Measurements from ENCODE around the gene AMPD3. TPM values are rescaled to one million over a fixed set of nuclear protein-coding genes. Genes with fewer than 3 reads are reported as not detected.

AMPD3 gene
- total RNA-seq, 1 donor from 2014 or later: 18.3 TPM

DNA sequence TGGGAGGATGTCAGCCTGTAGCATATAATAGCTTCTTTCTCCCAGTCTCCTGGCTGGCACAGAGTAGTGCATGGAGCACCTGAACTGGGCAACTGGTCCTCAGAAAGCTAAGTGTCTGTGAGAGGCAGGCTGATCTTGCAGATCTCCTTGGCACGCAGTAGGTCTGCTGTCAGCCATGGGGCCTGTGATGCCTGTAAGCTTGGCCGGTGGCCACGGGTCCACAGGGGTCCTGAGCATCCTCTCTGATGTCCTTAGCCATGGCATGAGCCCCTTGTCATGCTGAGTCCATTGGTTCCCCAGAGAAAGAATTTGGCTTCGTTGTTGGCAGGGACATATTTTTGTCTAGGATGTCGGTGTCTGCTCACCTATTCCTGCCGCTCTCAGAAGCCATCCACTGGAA, 25.0 kb downstream of the AMPD3 start:
- Mint-ChIP-seq H3K27me3 (no peaks in the 10 kb centered on the region), H3K4me3 (no peak overlapping the region), H3K36me3 (ENCODE audit: low read depth) (peaks cover 39% of the 10 kb centered on the region), H3K9me3 (no peaks in the 10 kb centered on the region), H3K27ac (no peak overlapping the region), H3K4me1 (peaks cover 5% of the 10 kb centered on the region)
- no peak for DNase-seq
- intact Hi-C loops (cut with micrococcal nuclease): no loop called here

DNA sequence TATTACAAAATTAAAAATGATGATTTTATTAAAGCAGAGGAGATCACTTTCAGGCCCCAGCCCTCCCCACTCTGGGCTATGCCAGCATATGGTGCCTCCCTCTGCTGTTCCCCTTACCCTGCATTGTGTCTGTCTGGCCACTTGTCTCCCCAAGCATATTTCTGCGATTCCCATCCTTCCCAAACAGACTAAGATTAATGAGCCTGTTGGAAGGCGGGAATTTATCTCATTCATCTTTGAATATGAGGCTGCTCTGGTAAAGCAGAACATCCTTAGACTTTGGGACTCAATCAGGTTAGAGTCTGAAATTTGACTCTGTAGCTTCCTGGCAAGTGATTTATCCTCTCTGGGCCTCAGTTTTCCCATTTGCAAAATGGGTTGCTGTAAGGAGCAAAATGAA, 25.7 kb downstream of the AMPD3 start:
- Mint-ChIP-seq H3K4me3 (no peak overlapping the region), H3K9me3 (no peaks in the 10 kb centered on the region), H3K36me3 (ENCODE audit: low read depth) (peaks cover 35% of the 10 kb centered on the region), H3K27ac (no peak overlapping the region), H3K4me1 (peaks cover 5% of the 10 kb centered on the region), H3K27me3 (no peaks in the 10 kb centered on the region)
- intact Hi-C loops (cut with micrococcal nuclease): no loop called here
- no peak for DNase-seq

DNA sequence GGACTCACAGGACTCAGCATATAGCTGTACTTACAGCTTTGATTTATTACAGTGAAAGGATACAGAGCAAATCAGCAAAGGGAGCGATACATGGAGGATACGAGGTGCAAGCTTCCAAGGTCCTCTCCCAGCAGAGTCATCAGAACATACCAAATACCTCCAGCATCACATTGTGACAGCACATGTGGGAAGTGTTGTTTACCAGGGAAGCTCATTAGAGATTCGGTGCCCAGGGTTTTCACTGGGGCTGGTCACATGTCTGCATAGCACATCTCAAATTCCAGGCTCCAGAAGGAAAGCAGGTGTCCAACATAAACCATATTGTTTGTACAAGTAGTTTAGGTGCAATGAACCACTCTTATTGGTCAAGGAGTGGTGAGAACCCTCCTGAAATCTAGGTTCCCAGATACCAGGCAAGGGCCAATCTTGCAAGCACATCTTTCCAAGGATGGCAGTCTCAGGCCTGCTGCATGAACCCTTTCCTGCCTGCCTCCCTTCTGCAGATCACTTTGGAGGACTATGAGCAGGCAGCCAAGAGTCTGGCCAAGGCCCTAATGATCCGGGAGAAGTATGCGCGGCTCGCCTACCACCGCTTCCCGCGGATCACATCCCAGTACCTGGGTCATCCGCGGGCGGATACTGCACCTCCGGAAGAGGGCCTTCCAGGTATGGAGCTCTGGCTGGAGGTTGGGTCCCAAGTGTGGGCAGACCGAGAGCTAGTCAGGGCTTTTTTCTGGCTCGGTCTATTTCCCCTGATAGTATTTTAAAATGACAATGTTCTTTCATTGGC, 26.7 kb downstream of the AMPD3 start:
- H3K4me3 Mint-ChIP-seq: no peak overlapping the region
- no peak overlapping the region for H3K27ac Mint-ChIP-seq
- no peak for DNase-seq
- H3K4me1 Mint-ChIP-seq: peaks cover 5% of the 10 kb centered on the region
- intact Hi-C loops (cut with micrococcal nuclease): no loop called here
- H3K27me3 Mint-ChIP-seq: no peaks in the 10 kb centered on the region
- H3K36me3 Mint-ChIP-seq (ENCODE audit: low read depth): peaks cover 34% of the 10 kb centered on the region
- no peaks in the 10 kb centered on the region for H3K9me3 Mint-ChIP-seq

DNA sequence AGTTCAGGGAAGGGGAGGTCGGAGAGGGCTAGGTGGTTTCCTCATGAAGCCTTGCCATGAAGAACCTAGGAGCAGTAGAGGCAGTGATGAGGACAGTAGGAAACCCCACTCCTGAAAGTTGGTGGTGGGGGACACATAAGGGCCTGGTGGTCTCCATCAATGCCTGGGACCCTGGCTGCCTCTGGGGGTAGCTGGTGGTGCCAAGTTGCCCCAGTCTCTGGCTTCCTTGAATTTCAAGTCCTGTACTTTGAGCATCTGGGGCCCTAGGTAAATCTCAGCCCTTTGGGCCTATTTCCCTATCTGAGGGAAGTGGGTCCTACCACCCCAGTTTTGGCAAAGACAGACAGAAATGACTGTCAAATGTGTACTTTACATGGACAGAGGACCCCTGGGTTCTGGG, 28.1 kb downstream of the AMPD3 start:
- Mint-ChIP-seq H3K9me3 (no peaks in the 10 kb centered on the region), H3K4me3 (no peak overlapping the region), H3K27ac (no peak overlapping the region), H3K4me1 (peaks cover 10% of the 10 kb centered on the region), H3K27me3 (no peaks in the 10 kb centered on the region), H3K36me3 (ENCODE audit: low read depth) (peaks cover 35% of the 10 kb centered on the region)
- no peak for DNase-seq
- intact Hi-C loops (cut with micrococcal nuclease): no loop called here

DNA sequence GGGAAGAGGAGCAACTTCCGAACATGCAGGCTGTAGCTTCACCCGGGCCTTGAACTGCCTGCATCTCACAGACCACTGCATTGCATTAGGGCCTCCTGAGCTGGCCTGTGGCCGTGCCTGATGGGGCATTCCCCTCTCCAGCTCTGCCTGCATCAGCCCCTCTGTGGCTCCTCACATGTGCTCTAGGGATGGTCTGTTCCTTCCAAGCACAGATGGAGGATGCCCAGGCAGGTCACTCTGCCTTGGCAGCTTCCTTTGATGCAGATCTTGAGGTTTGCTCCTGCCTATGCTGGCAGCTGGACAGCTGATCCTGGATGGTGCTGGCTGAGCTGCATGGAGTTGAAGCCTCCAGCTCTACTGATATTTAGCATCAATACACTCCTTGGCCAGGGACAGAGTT, 28.5 kb downstream of the AMPD3 start:
- Mint-ChIP-seq H3K27me3 (no peaks in the 10 kb centered on the region), H3K4me1 (peaks cover 11% of the 10 kb centered on the region), H3K9me3 (no peaks in the 10 kb centered on the region), H3K27ac (no peak overlapping the region), H3K4me3 (no peak overlapping the region), H3K36me3 (ENCODE audit: low read depth) (peaks cover 36% of the 10 kb centered on the region)
- intact Hi-C loops (cut with micrococcal nuclease): no loop called here
- no peak for DNase-seq

DNA sequence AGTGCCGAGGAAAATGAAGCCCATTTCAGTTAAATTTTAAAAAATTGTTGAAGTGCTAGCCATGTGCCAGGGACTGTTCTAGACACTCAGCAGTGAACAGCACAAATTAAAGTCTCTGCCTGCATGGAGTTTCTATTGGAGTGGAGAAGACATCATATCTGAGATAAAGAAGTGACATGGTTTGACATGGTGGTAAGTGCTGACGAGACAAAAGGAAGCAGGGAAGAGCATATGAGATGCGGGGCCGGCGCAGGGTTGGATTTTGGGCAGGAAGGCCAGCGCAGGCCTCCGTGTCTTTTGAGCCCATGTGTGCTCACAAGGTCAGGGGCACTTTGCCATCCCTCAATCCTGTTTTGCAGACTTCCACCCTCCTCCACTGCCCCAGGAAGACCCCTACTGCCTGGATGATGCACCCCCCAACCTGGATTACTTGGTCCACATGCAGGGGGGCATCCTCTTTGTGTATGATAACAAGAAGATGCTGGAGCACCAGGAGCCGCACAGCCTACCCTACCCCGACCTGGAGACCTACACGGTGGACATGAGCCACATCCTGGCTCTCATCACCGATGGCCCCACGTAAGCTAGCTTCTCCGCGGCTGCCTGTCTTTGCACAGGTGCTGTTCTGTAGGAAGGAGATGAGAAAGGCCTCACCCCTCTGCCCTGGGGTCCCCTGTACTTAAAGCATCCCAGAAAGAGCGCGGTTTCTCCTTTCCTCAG, 29.6 kb downstream of the AMPD3 start:
- intact Hi-C loops (cut with micrococcal nuclease): no loop called here
- Mint-ChIP-seq H3K9me3 (no peaks in the 10 kb centered on the region), H3K27me3 (no peaks in the 10 kb centered on the region), H3K36me3 (ENCODE audit: low read depth) (peaks cover 37% of the 10 kb centered on the region), H3K27ac (no peak overlapping the region), H3K4me1 (peaks cover 15% of the 10 kb centered on the region), H3K4me3 (no peak overlapping the region)
- no peak for DNase-seq

DNA sequence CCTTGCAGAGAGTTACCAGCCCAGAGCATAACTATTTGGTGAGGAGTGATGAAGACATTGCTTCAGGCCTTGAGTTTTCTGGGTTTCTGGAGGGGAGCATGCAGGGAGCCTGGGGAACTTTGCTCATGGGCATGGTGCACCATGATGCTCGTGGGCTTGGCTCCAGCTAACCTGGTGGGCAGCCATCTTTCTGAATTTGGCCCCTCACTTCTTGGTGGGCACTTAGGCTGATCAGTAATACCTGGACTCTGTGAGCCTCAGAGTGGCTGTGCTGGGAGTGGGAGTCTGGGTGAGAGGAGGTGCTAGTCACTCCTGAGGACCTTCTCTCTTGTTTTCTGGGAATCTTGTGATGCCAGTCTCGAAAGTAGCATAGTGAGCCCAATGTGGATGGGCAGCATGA, 30.6 kb downstream of the AMPD3 start:
- H3K27me3 Mint-ChIP-seq: no peaks in the 10 kb centered on the region
- H3K27ac Mint-ChIP-seq: no peak overlapping the region
- H3K9me3 Mint-ChIP-seq: no peaks in the 10 kb centered on the region
- DNase-seq: no peak
- intact Hi-C loops (cut with micrococcal nuclease): no loop called here
- H3K36me3 Mint-ChIP-seq (ENCODE audit: low read depth): peaks cover 35% of the 10 kb centered on the region
- peaks cover 15% of the 10 kb centered on the region for H3K4me1 Mint-ChIP-seq
- no peak overlapping the region for H3K4me3 Mint-ChIP-seq

DNA sequence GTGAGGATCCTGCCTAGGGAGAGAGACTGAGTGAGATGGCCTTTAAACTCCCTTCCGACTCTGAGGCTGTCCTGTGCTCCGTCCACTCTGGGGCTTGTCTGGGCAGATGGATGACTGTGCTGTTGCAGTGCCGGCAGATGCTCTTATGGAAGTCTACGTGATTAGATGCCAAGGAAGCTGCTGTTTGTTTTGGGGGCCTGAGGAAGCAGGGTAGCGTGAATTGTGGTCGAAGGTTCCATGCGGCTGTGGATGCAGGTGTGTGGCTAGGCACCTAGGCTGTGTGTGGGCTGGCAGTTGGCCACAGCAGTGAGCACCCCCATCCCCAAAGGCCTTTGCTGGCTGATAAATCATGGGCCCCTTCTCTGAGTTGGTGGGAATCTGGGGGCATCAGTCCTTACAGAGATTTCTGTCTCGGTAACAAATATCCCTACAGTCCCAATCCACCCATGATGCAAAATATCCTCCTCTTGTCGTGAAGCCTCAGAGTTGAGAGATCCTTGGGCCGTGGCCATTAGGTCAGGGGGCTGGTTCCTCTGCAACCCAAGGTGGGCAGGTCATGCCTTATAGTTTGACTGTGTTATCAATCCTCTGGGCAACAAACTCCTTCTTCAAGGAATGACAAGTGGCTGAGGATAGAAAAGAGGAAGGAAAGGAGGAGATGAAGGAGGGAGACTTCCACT, 31.2 kb downstream of the AMPD3 start:
- Mint-ChIP-seq H3K27ac (peak overlapping the region; percentile 20), H3K27me3 (no peaks in the 10 kb centered on the region), H3K36me3 (ENCODE audit: low read depth) (peaks cover 32% of the 10 kb centered on the region), H3K4me3 (no peak overlapping the region), H3K9me3 (no peaks in the 10 kb centered on the region), H3K4me1 (peaks cover 15% of the 10 kb centered on the region)
- intact Hi-C loops (cut with micrococcal nuclease): no loop called here
- DNase-seq: no peak

DNA sequence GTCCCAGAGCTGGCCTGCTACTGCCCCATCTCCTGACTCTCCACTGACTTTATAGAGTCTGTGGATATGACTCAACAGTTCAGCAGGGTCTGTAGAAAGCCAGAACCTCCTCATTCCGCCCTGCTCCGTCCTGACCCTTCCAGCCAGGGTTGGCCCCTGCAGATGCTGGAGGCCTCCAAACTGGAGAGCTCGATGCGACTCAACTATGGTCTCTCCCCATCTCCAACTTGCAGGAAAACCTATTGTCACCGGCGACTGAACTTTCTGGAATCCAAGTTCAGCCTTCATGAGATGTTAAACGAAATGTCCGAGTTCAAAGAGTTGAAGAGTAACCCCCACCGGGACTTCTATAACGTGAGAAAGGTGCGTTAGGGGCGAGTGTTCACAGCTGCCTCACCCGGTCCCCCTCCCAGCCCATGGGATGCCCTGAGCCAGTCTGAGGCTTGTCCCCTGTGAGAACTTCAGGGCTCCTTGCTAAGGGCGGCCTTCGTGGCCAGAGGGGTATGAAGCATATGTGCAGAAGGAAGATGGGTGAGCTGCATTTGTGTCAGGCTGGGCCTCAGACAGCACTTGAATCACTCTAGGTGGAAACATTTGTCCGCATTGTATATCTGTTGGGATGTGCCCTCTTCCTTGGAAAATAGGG, 32.1 kb downstream of the AMPD3 start:
- DNase-seq: no peak
- intact Hi-C loops (cut with micrococcal nuclease): no loop called here
- Mint-ChIP-seq H3K9me3 (no peaks in the 10 kb centered on the region), H3K4me1 (peaks cover 15% of the 10 kb centered on the region), H3K27me3 (no peaks in the 10 kb centered on the region), H3K36me3 (ENCODE audit: low read depth) (peaks cover 35% of the 10 kb centered on the region), H3K4me3 (no peak overlapping the region), H3K27ac (no peak overlapping the region)

DNA sequence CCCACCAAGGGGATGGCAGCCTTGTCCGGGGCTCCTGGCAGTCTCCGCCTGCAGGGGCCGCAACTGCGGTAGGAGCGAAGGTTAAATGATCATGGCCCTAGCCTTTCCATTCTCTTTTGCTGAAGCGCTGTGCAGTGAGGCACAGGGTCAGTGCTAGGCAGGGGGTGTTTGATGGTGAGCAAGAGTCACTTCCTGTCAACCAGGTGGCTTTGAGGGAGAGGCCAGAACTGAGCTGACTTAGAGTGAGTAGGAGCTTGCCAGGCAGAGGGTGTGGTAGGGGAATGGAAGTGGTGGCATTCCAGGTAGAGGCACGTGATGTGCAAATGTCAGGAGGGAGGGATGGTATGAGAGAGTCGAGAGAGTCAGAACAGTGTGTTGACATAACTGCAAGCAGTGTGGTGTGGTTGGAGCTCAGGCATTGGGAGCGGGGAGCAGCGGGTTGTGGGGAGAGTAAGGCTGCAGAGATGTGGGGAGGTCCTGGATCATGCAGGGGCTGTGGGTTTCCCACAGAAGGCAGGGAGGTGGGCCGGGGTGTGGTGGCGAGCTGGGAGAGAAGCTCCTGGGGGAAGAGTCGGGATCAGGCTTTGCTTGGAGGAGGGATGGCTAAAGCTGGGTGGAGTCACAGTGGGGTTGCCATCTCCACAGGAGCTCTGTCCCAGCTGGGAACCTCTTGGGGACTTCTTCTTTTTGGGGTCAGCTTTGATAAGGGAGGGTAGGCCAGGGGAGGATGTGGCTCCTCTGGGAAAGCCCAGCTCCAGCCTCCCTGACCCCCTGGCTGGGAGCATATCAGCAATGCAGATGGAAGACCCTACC, 33.3 kb downstream of the AMPD3 start:
- no peak overlapping the region for H3K4me3 Mint-ChIP-seq
- DNase-seq: no peak
- no peaks in the 10 kb centered on the region for H3K27me3 Mint-ChIP-seq
- intact Hi-C loops (cut with micrococcal nuclease): no loop called here
- H3K9me3 Mint-ChIP-seq: no peaks in the 10 kb centered on the region
- peaks cover 42% of the 10 kb centered on the region for H3K36me3 Mint-ChIP-seq (ENCODE audit: low read depth)
- peaks cover 15% of the 10 kb centered on the region for H3K4me1 Mint-ChIP-seq
- peak overlapping the region; percentile 29 for H3K27ac Mint-ChIP-seq

DNA sequence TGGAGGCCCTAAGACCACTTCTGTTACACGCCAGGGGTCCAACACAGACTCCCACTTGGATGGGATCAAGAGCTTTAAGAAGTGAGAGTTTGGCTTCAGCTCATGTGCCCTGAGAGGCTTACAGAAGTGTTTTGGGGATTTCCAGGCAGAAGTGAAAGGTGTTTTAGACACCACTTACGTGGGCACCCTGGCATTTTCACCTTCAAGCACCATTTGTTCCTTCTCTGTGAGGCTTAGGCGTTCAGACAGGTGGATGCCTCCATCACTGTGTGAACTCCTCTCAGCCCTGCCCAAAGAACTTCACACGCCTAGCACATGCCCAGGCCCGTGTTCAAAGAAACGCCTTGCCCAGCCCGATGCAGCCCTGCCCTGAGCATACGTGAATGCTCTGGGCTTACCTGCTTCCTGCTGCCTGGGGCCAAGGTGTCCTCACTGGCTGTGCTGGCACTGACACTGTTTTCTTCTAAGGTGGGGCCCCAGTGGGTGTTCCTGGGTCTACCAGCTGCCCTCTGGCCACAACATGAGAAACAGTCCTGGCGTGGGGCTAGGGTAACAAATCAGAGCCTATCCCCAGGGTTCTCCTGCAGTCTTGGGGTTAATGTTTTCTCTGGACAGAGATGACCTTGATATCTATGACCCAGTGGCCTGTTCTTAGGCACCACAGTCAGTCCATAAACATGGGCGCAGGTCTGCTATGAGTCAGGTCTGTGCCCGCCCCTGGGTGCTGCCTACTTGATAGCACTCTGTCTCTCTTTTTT, 34.0 kb downstream of the AMPD3 start:
- intact Hi-C loops (cut with micrococcal nuclease): no loop called here
- no peak for DNase-seq
- H3K4me1 Mint-ChIP-seq: peaks cover 15% of the 10 kb centered on the region
- no peak overlapping the region for H3K4me3 Mint-ChIP-seq
- no peaks in the 10 kb centered on the region for H3K9me3 Mint-ChIP-seq
- H3K36me3 Mint-ChIP-seq (ENCODE audit: low read depth): peaks cover 44% of the 10 kb centered on the region
- H3K27ac Mint-ChIP-seq: peak overlapping the region; percentile 25
- no peaks in the 10 kb centered on the region for H3K27me3 Mint-ChIP-seq

DNA sequence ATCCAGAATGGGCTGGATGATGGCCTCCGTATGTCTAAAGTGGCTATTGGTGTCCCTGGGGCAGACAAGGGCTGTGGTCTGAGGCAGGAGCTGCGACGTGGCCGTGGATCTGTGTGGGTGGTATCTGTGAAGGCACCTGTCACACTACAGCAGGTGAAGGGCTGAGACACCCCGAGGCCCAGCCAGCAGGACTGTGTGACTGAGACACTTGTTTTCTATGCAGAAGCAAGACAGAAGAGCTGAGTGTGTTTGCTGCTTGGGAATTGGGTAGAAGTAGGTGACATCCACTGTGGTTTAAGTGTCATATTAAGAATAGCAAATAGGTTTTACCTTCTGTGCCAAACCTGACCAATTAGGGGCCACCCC, 35.0 kb downstream of the AMPD3 start:
- no peak overlapping the region for H3K4me3 Mint-ChIP-seq
- H3K4me1 Mint-ChIP-seq: peaks cover 15% of the 10 kb centered on the region
- no peak for DNase-seq
- intact Hi-C loops (cut with micrococcal nuclease): no loop called here
- no peaks in the 10 kb centered on the region for H3K27me3 Mint-ChIP-seq
- no peak overlapping the region for H3K27ac Mint-ChIP-seq
- peaks cover 47% of the 10 kb centered on the region for H3K36me3 Mint-ChIP-seq (ENCODE audit: low read depth)
- H3K9me3 Mint-ChIP-seq: no peaks in the 10 kb centered on the region

All from activated CD4-positive, alpha-beta T cell treated with anti-CD3 and anti-CD28 coated beads, Interleukin-2, amount 10 ng/mL, durations not matched to agents 24 days and 14 days (primary cell).